Activated T-cell treated with anti-CD3 and anti-CD28 coated beads for 4 hours (primary cell): ENCODE data around the gene SIM1.
"Not testable (repeated sequence)": the region's sequence is repeated elsewhere in the genome, so short reads cannot be mapped to it uniquely, and the experiment has no call there.

Source experiments
- DNase-seq: peaks from one replicate; pipeline ENCODE4 v3.0.0-alpha.2; 2020

SIM1 gene

GRCh38 chr6:100426241-100426640 lies 38.5 kb downstream of the SIM1 start:
- no peak for DNase-seq

DNA sequence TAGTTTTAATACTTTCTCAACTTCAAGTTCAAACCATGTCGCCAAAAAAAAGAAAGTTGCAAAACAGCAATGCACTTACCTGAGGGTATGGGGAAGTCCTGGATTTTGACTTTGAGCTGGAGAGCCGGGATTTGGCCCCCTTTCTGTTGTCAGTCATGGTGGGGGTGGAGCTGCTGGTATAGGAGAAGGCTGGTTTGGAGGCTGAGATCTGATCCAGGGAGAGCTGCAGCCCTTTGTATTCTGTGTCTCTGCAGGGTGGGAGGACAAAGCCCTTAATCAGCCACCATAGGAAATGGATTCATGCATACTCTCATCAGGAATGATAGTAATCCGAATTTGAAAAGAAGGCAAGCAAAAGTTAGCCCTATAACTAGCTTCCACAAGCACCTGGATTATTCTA lies 44.0 kb downstream of the SIM1 start:
- DNase-seq = no peak

- no peak for DNase-seq
These were observed 47.7 kb downstream of the SIM1 start for GRCh38 chr6:100417036-100417435.

- no peak for DNase-seq
These were observed 49.0 kb downstream of the SIM1 start for GRCh38 chr6:100415768-100416167.

- no peak for DNase-seq
These were observed 51.8 kb downstream of the SIM1 start for GRCh38 chr6:100412872-100413271.

- DNase-seq = no peak
These were observed 60.7 kb downstream of the SIM1 start for GRCh38 chr6:100404051-100404450.

DNA sequence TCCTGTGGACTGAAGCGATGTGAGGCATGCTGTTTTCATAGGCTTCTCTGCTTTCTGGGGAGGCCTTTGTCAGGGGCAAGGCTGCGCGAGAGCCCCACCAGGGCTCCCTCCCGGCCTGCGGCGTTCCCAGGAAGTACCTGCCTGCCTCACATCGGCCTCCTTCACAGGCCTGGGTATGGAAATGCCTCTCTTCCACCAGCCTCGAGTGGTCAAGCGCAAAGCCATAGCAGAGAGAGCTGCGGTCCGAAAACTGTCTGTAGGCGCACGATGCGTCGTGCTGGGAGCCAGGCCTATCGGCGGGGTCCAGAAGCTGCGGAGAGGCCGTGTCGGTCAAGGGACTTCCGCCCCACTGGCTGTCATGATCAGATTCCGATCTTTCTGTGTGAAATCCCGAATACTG lies 71.2 kb downstream of the SIM1 start:
- no peak for DNase-seq

- DNase-seq = no peak
These were observed 72.3 kb downstream of the SIM1 start for GRCh38 chr6:100392423-100392822.

- no peak for DNase-seq
These were observed 75.7 kb downstream of the SIM1 start for GRCh38 chr6:100388868-100389519.

- DNase-seq = no peak
These were observed 81.9 kb downstream of the SIM1 start for GRCh38 chr6:100382767-100383195.

GRCh38 chr6:100382031-100382430 lies 82.7 kb downstream of the SIM1 start:
- DNase-seq = no peak

DNA sequence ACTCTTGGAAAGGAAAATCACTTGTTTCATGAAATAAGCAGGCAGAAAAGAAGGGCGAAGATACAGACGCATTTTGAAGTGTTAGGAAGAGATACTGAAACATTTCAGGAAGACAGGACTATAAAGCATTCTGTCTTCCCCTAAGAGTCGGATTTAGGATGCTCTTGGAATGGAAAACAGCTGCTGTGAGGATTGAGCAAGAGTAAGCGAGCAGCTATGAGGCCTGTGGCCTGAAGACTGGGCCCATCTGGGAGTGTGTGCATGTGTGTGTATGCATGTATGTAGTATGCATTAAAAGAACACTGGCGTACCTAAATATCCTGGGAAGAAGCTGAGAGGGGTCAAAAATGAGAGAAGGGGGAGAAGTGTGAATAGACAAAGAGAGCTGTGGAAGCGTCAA lies 83.6 kb downstream of the SIM1 start:
- no peak for DNase-seq

DNA sequence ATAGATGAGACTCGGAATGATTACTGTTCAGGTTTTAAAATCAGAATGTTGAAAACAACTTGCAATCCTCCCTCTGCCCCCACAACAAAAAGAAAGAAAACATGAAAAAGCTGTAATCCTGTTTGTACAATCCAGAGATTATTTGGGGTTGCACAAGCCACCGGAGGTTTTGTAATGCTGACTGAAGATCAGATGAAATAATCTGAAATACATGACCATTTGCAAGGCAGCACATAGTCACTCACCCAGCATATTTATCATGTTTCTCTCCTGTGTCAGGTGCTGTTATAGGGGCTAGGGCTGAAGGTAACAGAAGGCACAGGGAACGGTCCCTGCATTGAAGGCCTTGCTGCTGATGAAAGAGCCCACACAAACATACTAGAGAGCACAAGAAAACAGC lies 85.3 kb downstream of the SIM1 start:
- DNase-seq = no peak

GRCh38 chr6:100378576-100378975 lies 86.1 kb downstream of the SIM1 start:
- no peak for DNase-seq

GRCh38 chr6:100376103-100376502 lies 88.6 kb downstream of the SIM1 start:
- DNase-seq = no peak

GRCh38 chr6:100372326-100373091 lies 92.2 kb downstream of the SIM1 start:
- no peak for DNase-seq

DNA sequence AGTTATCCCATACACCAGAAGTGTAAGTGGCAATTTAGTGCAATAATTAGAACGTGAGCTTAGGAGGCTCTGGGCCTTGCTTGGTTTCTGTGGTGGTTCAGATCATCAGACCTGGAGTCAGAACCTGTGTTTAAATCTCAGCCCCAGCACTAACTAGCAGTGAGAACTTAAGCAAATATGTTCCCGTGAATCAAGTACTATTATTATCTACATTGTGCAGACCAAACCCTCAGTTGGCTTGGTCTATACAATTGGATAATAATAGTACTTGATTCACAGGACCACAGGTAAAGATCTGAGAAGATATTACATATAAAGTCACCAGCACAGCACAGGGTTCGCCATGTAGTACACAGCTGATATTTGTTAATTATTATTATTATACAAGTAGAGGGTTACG lies 93.1 kb downstream of the SIM1 start:
- no peak for DNase-seq

DNA sequence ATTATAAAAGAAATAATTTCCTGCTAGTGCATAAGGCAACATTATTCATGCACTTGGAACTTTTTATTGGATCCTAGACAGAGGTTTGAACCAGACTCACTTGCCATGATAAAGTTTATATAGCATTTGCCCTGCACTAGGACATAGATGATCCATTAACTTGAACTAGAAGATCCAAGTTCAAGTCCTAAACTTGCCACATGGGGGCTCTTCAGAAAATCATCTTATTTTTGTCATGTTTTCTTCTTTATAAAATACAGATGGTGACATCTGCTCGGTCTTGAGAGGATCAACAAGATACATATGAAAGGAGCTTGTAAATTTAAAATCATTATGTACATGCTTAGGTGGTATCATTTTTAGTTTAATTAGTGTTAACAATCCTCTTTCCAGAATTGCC lies 94.5 kb downstream of the SIM1 start:
- no peak for DNase-seq

DNA sequence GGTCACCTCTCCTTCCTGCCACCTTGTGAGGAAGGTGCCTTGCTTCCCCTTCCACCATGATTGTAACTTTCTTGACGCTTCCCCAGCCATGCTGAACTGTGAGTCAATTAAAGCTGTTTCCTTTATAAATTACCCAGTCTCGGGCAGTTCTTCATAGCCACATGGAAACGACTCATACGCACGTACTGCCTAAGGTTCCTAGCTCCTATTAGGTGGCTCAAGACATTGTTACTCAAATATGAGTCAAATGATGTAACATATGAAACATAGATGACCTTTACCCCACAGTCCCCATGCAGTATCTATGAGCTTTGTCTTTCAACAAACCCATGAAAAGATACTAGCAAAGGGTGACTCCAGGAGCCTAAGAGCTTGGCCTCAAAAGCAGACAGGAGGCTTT lies 98.3 kb downstream of the SIM1 start:
- no peak for DNase-seq

DNA sequence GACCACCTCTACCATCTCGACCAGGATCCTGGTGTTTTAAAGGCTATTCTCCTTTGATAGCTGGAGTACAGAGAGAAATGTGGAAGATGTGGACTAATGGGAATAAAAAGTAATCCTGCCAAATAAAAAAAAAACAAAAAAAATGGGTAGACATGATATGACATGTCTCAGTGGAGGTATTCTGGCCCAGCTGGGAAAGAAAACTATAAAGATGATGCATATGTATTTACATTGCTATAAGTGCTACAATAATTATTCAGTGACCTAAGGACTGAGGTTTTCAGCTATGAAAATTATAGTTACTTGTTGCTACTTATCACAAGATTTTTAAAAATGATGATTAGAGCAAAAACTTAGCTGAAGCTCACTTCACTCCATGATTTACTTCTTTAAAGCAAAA lies 101.1 kb downstream of the SIM1 start:
- no peak for DNase-seq

DNA sequence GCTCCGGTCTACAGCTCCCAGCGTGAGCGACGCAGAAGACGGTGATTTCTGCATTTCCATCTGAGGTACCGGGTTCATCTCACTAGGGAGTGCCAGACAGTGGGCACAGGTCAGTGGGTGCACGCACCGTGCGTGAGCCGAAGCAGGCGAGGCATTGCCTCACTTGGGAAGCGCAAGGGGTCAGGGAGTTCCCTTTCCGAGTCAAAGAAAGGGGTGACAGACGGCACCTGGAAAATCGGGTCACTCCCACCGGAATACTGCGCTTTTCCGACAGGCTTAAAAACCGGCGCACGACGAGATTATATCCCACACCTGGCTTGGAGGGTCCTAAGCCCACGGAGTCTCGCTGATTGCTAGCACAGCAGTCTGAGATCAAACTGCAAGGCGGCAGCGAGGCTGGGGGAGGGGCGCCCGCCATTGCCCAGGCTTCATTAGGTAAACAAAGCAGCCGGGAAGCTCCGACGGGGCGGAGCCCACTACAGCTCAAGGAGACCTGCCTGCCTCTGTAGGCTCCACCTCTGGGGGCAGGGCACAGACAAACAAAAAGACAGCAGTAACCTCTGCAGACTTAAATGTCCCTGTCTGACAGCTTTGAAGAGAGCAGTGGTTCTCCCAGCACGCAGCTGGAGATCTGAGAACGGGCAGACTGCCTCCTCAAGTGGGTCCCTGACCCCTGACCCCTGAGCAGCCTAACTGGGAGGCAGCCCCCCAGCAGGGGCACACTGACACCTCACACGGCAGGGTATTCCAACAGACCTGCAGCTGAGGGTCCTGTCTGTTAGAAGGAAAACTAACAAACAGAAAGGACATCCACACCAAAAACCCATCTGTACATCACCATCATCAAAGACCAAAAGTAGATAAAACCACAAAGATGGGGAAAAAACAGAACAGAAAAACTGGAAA lies 109.7 kb downstream of the SIM1 start:
- not testable (repeated sequence) for DNase-seq

DNA sequence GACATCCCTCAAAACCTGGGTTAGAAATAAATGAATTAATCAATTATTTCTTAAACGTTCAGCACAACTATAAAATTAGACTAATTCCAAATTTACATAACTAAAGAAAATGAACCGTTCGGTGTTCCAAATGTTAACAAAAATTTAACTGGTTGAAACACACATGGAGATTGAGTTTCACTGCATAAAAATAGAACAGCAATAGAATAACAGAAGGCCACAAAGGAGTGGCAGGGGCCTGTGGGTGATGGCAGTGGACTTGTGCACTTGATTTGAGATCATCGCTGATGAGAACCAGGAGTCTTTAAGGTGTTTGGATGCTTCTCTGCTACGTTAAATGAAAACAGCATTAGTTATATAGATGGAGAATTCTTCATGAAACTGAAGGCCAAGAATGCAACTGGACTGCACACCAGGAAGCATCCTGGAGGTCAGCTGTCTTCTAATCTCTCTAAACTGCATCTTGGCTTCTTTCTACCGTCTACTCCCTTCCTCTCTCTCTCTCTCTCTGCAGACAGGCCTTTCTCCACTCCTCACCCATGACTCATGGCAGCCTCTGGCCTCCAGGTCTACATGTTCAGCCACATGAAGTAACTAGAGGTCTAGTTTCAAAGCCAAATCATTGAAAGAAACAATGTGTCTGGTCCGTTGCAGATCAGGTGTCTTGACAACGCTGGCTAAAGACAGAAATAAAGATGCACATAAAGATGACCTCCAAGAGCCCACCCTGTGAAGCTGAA lies 111.3 kb downstream of the SIM1 start:
- DNase-seq = no peak

DNA sequence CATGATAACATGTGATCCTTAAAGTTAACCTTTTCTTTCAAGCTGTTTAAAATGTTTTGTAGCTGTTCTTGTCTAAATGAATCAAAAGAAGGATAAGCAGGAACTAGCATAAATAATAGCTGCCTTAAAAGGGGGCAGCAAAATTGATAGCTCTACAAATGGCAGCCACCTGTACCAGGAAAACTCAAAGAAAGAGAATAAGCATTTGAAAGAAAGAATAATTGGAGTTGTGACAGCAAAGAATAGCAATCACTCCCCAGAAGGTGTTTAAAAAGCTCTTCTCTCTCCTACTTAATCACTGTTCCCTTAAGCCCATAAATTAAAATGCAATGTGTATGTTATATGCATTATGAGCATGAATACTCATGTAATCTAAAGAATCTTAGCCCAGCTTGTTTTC lies 114.6 kb downstream of the SIM1 start:
- DNase-seq = no peak
